A549 treated with dexamethasone at 1 μM for 4 hours (cell line): Measurements from ENCODE around the gene ZDHHC18. TPM values are rescaled to one million over a fixed set of nuclear protein-coding genes. Genes with fewer than 3 reads are reported as not detected.

Source experiments
- total RNA-seq: library from RNA; stranded (reverse); fragments of 200-300 nt; extraction: Qiagen RNA extraction; gene quantifications from 5 replicates; pipeline ENCODE4 v1.2.3, GENCODE V29; 2022

The ZDHHC18 gene
- 36.4 to 47.5 TPM (median 46.7 TPM) in 5 replicates for total RNA-seq

DNA sequence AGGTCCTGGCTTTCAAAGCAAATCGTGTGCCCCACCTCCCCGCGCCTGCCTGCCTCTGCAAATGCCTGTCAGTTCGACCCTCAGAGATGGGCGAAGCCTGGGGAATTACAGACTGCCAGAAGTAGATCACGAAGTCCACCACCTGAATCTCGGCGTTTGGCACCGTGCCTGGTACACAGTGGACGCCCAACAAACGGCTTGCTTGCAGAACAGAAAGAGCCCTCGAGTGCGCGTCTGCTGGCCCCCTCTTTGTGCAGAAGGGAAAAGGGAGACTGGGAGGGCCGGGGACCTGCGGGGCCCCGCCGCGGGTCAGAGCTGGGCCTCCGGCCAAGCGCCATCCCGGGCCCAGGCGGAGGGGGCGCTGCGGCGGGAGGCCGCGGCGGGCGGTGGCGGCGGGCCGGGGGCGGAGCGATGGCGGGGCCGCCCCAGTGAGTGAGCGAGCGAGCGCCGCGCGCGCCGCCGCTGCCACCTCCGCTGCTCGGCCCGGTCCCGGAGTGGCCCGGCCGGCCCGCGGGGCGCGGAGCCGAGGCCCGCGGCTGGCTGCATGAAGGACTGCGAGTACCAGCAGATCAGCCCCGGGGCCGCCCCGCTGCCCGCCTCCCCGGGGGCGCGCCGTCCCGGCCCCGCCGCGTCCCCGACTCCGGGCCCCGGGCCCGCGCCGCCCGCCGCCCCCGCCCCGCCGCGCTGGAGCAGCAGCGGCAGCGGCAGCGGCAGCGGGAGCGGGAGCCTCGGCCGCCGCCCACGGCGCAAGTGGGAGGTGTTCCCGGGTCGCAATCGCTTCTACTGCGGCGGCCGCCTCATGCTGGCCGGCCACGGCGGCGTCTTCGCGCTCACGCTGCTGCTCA is at the start of gene ZDHHC18:
ZDHHC18 (plus strand) TSS at position 428 of the 845 bp plus-strand sequence; CDS start at position 545, 117 bp downstream.

GRCh38 chr1:26787706-26788514 is 38.6 kb upstream of the ZDHHC18 start, which contains the start of gene PIGV:
PIGV (plus strand) TSS chr1:26787950; CDS start chr1:26790816, 2,866 bp downstream.

GRCh38 chr1:26862781-26863684 is 36.5 kb downstream of the ZDHHC18 start, which contains the start of gene SFN:
SFN (plus strand) TSS chr1:26863149; CDS start chr1:26863213, 64 bp downstream.

GRCh38 chr1:26889551-26890466 is 63.3 kb downstream of the ZDHHC18 start, which contains the start of gene GPN2:
GPN2 (minus strand) TSS chr1:26890283; CDS start chr1:26890096, 187 bp downstream.

GRCh38 chr1:26900001-26900814 is 73.7 kb downstream of the ZDHHC18 start, which contains the start of gene GPATCH3:
GPATCH3 (minus strand) TSS chr1:26900467; CDS start chr1:26900442, 25 bp downstream.

Other genes with a start within 250 kb of the ZDHHC18 start
- gene ARID1A, start 130.7 kb upstream of the ZDHHC18 start, total RNA-seq: 33.2 to 52.2 TPM (median 44.4 TPM) in 5 replicates
- gene PIGV, start 38.7 kb upstream of the ZDHHC18 start, total RNA-seq: 5.3 to 7.2 TPM (median 6.4 TPM) in 5 replicates
- gene SFN, start 36.5 kb downstream of the ZDHHC18 start, total RNA-seq: 468 to 645 TPM (median 543 TPM) in 5 replicates
- 23.4 to 32.2 TPM (median 28.6 TPM) in 5 replicates for gene GPN2, start 63.6 kb downstream of the ZDHHC18 start, total RNA-seq
- 9.3 to 12.1 TPM (median 11.6 TPM) in 5 replicates for gene GPATCH3, start 73.8 kb downstream of the ZDHHC18 start, total RNA-seq
- gene NR0B2, start 87.3 kb downstream of the ZDHHC18 start, total RNA-seq: 0.09 to 0.11 TPM (median 0.10 TPM) in 3 of 5 replicates, not detected in the others
- 130 to 158 TPM (median 144 TPM) in 5 replicates for gene NUDC, start 95.1 kb downstream of the ZDHHC18 start, total RNA-seq
- 0.15 to 0.31 TPM (median 0.26 TPM) in 5 replicates for gene KDF1, start 133.8 kb downstream of the ZDHHC18 start, total RNA-seq
- gene TRNP1, start 167.0 kb downstream of the ZDHHC18 start, total RNA-seq: 204 to 282 TPM (median 273 TPM) in 5 replicates
- gene TENT5B, start 186.2 kb downstream of the ZDHHC18 start, total RNA-seq: 0.88 to 1.9 TPM (median 1.8 TPM) in 5 replicates